NB4 (cell line): ENCODE measurements around the gene RNF166.

Experiments used
- MYC ChIP-seq: IDR thresholded peaks from 2 replicates; pipeline ENCODE4 v1.6.1; 2011; ENCODE audit warnings: low read depth, low read length
- POLR2A ChIP-seq: IDR thresholded peaks from 2 replicates; pipeline ENCODE4 v1.6.1; 2011; ENCODE audit warnings: mild to moderate bottlenecking; ENCODE audit not compliant: insufficient read length; ENCODE audit errors: extremely low read depth
- TF ChIP-seq, protein P1 (sequence below): IDR thresholded peaks from one replicate; pipeline ENCODE4 v1.5.1; 2012; ENCODE audit warnings: low read depth, low read length
- TF ChIP-seq, protein P2 (sequence below): IDR thresholded peaks from 2 replicates; pipeline ENCODE4 v1.6.1; 2011; ENCODE audit warnings: low read depth, low read length

DNA sequence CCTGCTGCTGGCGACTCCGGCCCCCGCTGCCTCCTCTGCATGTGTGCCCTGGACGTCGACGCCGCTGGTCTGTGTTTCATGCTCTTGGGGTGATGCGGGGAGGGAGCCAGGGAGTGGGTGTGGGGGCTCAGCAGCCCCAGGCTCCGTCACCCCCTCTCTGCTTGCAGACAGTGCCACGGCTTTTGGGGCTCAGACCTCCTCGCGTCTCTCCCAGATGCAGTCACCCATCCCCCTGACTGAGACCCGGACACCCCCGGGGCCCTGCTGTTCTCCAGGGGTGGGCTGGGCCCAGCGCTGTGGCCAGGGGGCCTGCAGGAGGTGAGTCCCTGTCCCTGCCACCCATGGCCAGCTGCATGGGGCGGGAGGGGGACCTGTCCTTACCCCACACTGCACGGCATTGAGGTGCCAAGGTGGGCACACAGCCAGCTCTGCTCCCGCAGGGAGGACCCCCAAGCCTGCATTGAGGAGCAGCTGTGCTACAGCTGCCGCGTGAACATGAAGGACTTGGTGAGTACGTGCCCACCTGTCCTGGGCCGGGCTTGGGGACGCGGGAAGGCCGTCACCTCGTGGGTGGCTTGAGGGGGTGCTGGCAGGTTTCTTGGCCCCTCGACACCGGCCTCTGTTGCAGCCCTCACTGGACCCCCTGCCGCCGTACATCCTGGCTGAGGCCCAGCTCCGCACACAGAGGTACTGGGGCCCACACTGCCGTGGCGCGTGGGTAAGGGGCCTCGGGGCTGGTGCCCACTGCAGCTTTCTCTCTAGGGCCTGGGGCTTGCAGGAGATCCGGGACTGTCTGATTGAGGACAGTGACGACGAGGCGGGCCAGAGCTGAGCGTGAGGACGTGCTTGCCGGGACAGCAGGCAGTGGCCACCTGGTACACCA is 8.5 kb upstream of the RNF166 start:
- TF ChIP-seq, protein P1, sequence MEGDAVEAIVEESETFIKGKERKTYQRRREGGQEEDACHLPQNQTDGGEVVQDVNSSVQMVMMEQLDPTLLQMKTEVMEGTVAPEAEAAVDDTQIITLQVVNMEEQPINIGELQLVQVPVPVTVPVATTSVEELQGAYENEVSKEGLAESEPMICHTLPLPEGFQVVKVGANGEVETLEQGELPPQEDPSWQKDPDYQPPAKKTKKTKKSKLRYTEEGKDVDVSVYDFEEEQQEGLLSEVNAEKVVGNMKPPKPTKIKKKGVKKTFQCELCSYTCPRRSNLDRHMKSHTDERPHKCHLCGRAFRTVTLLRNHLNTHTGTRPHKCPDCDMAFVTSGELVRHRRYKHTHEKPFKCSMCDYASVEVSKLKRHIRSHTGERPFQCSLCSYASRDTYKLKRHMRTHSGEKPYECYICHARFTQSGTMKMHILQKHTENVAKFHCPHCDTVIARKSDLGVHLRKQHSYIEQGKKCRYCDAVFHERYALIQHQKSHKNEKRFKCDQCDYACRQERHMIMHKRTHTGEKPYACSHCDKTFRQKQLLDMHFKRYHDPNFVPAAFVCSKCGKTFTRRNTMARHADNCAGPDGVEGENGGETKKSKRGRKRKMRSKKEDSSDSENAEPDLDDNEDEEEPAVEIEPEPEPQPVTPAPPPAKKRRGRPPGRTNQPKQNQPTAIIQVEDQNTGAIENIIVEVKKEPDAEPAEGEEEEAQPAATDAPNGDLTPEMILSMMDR, result no peak
- TF ChIP-seq MYC (no peak), POLR2A (no peak)
- TF ChIP-seq, protein P2, sequence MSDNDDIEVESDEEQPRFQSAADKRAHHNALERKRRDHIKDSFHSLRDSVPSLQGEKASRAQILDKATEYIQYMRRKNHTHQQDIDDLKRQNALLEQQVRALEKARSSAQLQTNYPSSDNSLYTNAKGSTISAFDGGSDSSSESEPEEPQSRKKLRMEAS, result no peak
